Spleen (tissue), 11 donors: ENCODE results near the gene FGF14. TPM values are rescaled to one million over a fixed set of nuclear protein-coding genes. Genes with fewer than 3 reads are reported as not detected.
"Not testable (repeated sequence)": the region's sequence is repeated elsewhere in the genome, so short reads cannot be mapped to it uniquely, and the experiment has no call there.

Experiments used
- DNase-seq: peaks from one replicate; pipeline ENCODE4 v3.0.0-alpha.2; 2020
- H3K27ac ChIP-seq, 8 donors: fragments of 200-600 bp; sonication (generic) in 7 of 8; 1 replicate in 4 of 8; 2 replicates in 4 of 8; pipeline versions ENCODE4 v1.5.0 to v1.8.0; 2016 to 2021; ENCODE audit warnings: inconsistent platforms in 4 of 8, mild to moderate bottlenecking in 4 of 8, moderate library complexity in 1 of 8
- H3K27me3 ChIP-seq, 7 donors: fragments of 200-600 bp; sonication (generic) in 6 of 7; replicated peaks in 1 of 7; 1 replicate in 4 of 7; 2 replicates in 3 of 7; pipeline versions ENCODE4 v1.5.0 to v1.8.0; 2016 to 2021; ENCODE audit warnings: inconsistent platforms in 3 of 7, mild to moderate bottlenecking in 1 of 7
- H3K36me3 ChIP-seq, 6 donors: fragments of 200-600 bp; sonication (generic) in 5 of 6; 1 replicate in 4 of 6; 2 replicates in 2 of 6; pipeline versions ENCODE4 v1.5.0 to v1.8.0; 2016 to 2021; ENCODE audit warnings: inconsistent platforms in 2 of 6
- H3K4me1 ChIP-seq, 6 donors: fragments of 200-600 bp; sonication (generic) in 5 of 6; 1 replicate in 3 of 6; 2 replicates in 3 of 6; pipeline versions ENCODE4 v1.5.0 to v1.8.0; 2016 to 2021; ENCODE audit warnings: inconsistent platforms in 3 of 6
- H3K4me3 ChIP-seq, 8 donors: fragments of 200-600 bp; sonication (generic) in 7 of 8; 1 replicate in 4 of 8; 2 replicates in 4 of 8; pipeline versions ENCODE4 v1.5.0 to v1.8.0; 2016 to 2021; ENCODE audit warnings: inconsistent platforms in 4 of 8, mild to moderate bottlenecking in 4 of 8, moderate library complexity in 2 of 8
- H3K9me3 ChIP-seq, 8 donors: fragments of 200-600 bp; sonication (generic) in 7 of 8; 1 replicate in 4 of 8; 2 replicates in 4 of 8; pipeline versions ENCODE4 v1.5.0 to v1.8.0; 2016 to 2021; ENCODE audit warnings: inconsistent platforms in 4 of 8
- POLR2A ChIP-seq, 3 donors: fragments of 450-650 bp; IDR thresholded peaks; one replicate each; pipeline ENCODE4 v1.5.1; 2017; ENCODE audit warnings: antibody characterized with exemption in 3 of 3, mild to moderate bottlenecking in 1 of 3
- POLR2AphosphoS5 ChIP-seq, 3 donors: sonication (generic); formaldehyde crosslinking; IDR thresholded peaks; one replicate each; pipeline ENCODE4 v1.5.1; 2017; ENCODE audit warnings: antibody characterized with exemption in 3 of 3
- WGBS, 5 donors: extraction: QIAGEN DNeasy Blood & Tissue Kit in 3 of 5; methylation state at CpG; one replicate each; pipeline versions ENCODE4 v1.1.5 to v1.1.7; 2013 to 2018; 5-methylcytosine and 5-hydroxymethylcytosine counted together
- intact Hi-C: fragments of 100-400 bp; cut with DNase I; formaldehyde crosslinking; loops from one replicate; pipeline ENCODE4 v1.15.0; 2023; ENCODE audit warnings: low total_unique reads
- polyA plus RNA-seq, 3 donors: library from polyadenylated mRNA; stranded (reverse); fragments of 200-250 nt; gene quantifications; one replicate each; pipeline ENCODE4 v1.2.1, GENCODE V29; 2013
- total RNA-seq, 7 donors: library from RNA; depleted of rRNA in 3 of 7; stranded (reverse); fragments of >200 nt in 3 of 7; fragmentation: NEBNext Ultra II Directional in 4 of 7; extraction: Animal tissue kit (Norgen Biotek cat#: 25700) in 4 of 7; gene quantifications; one replicate each; pipeline versions ENCODE4 v1.1.0 to v1.2.1, GENCODE V29; 2016 to 2021
- TF ChIP-seq, protein P1 (sequence below), 11 experiments: fragments of 200-600 bp in 7 of 11; fragments of 450-650 bp in 4 of 11; sonication (generic) in 4 of 11; IDR thresholded peaks in 8 of 11; conservative IDR thresholded peaks in 3 of 11; 1 replicate in 7 of 11; 2 replicates in 4 of 11; pipeline versions ENCODE4 v1.4.0 to v1.8.0; 2016 to 2021; ENCODE audit warnings: antibody characterized with exemption in 11 of 11, inconsistent platforms in 4 of 11, mild to moderate bottlenecking in 1 of 11
- donor health status: healthy with polysubstance abuse.
- donor health status: DM: no; HTN: no; CAD: no; lungs with moderate emphysema.
- donor health status: DM: no; HTN: no; CAD: no.
- donor health status: Bipolar disorder and iron deficiency.
- donor health status: healthy.
- donor health status: DM: no; HTN: no; CAD: no.
- donor health status: DM: yes; HTN: yes; CAD: no.

Gene FGF14
- total and polyA plus RNA-seq, 10 donors, result 0.03 to 1.1 (median 0.05) TPM; not detected in 3

DNA sequence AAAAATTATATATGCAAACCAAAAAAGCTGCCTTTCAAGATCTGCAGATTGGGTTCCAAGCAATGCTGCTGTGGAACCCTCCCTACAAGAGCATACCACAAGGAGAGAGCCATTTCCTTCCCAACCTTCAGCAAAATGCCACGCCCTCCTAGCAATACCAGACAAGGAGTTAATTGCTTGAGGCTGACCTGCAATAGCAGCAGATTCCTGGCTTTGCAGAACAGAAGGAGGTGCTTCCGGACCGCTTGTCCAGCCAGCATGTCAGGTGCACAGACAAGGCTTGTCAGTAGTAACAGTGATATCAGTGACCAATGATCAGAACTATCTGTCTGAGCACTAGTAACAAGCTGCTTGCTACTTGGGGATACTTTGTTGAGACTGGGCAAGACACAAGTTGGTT, 301.6 kb downstream of the FGF14 start:
- no peak for TF ChIP-seq POLR2AphosphoS5 (IDR thresholded peaks at IDR 0.05)
- Histone ChIP-seq H3K4me1 (no peaks in the 10 kb centered on the region), H3K27ac (no peak overlapping the region), H3K4me3 (no peak overlapping the region), H3K27me3 (no peaks in the 10 kb centered on the region), H3K36me3 (no peaks in the 10 kb centered on the region), H3K9me3 (no peaks in the 10 kb centered on the region)
- WGBS, 5 donors, result 74 to 85% (median 83%) methylated on average over 3 of the region's 3 CpGs
- intact Hi-C loops, result no loop called here
- DNase-seq, result no peak

DNA sequence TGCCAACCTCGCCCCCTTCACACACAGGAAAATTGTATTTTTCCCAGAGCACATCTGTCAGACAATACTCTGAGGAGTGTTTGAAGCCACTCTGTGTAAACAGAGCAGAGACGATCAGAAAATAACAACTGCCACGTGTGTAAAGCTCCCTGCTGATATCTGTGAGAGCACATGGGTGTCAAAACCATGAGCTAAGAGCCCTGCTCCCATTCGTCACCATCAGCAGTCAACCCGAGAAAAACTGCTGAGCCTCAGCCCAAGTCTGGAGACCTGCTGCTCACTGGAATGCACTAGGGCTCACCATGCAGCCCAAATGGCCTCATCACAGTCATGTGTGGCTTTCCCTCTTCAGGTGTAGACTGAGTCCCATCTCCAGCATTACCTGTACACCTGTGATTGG, 304.1 kb downstream of the FGF14 start:
- H3K4me3 ChIP-seq, result no peak overlapping the region
- intact Hi-C loops, result no loop called here
- H3K36me3 ChIP-seq, result no peaks in the 10 kb centered on the region
- DNase-seq, result no peak
- H3K9me3 ChIP-seq, result no peaks in the 10 kb centered on the region
- no peaks in the 10 kb centered on the region for H3K4me1 ChIP-seq
- TF ChIP-seq POLR2AphosphoS5 (IDR thresholded peaks at IDR 0.05), result no peak
- TF ChIP-seq POLR2A (IDR thresholded peaks at IDR 0.05), result no peak
- TF ChIP-seq, protein P1, sequence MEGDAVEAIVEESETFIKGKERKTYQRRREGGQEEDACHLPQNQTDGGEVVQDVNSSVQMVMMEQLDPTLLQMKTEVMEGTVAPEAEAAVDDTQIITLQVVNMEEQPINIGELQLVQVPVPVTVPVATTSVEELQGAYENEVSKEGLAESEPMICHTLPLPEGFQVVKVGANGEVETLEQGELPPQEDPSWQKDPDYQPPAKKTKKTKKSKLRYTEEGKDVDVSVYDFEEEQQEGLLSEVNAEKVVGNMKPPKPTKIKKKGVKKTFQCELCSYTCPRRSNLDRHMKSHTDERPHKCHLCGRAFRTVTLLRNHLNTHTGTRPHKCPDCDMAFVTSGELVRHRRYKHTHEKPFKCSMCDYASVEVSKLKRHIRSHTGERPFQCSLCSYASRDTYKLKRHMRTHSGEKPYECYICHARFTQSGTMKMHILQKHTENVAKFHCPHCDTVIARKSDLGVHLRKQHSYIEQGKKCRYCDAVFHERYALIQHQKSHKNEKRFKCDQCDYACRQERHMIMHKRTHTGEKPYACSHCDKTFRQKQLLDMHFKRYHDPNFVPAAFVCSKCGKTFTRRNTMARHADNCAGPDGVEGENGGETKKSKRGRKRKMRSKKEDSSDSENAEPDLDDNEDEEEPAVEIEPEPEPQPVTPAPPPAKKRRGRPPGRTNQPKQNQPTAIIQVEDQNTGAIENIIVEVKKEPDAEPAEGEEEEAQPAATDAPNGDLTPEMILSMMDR (IDR thresholded peaks at IDR 0.05 in 8 of 11, conservative IDR thresholded peaks at IDR 0.05 in 3 of 11), result no peak
- H3K27ac ChIP-seq, result no peak overlapping the region
- 35 to 43% (median 38%) methylated on average over 5 of the region's 5 CpGs for WGBS, 5 donors
- no peaks in the 10 kb centered on the region for H3K27me3 ChIP-seq

DNA sequence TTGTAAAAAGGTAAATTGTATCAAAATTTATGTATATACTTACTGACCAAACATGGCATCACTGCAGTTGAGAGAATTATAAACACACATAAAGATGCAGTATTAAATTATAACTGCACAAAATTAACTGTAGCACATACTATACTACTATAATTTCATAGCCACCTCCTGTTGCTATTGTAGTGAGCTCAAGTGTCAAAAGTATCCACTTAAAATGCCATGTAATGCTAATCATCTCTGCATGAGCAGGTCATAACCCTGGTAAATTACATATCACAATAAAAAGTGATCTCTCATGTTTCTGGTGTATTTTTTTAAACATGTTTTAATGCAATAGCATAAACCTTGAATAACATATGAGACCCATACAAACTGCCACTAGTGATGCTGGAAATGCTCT, 308.6 kb downstream of the FGF14 start:
- H3K27ac ChIP-seq, intact Hi-C loops, DNase-seq: not testable (repeated sequence)

DNA sequence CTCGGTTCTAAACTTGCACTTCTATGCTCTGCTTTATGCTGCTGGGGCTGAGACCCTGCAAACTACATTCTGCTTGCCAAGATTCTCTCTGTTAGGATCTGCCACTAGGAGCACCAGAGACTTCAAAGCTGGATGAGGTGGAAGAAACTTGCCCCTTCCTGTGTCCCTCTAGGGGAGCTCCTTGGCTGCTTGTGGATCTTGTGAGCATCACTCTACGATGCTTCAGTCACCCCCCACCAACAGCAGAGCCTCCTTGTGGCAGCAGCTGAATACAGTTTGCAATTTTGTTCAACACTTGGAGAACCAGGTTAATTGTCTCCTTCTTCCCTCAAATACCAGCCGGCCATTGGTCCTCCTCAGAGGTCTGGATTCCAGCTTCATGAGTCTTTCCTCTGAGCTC, 310.6 kb downstream of the FGF14 start:
- no peak for DNase-seq
- no peaks in the 10 kb centered on the region for H3K27me3 ChIP-seq

More for the DNA sequence above, 308.6 kb downstream of the FGF14 start:
- H3K36me3 ChIP-seq, H3K4me1 ChIP-seq, H3K4me3 ChIP-seq, H3K9me3 ChIP-seq, H3K27me3 ChIP-seq: not testable (repeated sequence)

DNA sequence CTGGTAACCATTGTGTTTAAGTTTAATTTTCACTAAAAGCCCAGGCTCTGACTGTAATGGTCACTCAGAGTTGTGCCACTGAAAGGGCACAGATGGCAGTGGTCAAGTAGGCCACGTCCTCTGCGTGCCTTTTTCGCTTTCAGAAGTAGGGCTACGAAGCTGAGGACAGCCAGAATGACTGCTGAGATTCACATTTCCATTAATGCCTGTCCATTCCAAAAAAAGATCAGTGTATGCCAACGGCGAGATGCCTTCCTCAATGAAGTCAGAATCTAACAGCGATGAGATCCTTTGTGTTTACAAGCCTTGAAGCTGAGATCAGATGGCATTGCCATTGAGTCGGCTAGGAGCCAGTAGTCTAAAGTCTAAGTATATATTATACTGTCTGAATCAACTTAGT, 311.3 kb downstream of the FGF14 start:
- WGBS, 5 donors, result 85 to 91% (median 88%) methylated on average over 8 of the region's 8 CpGs
- DNase-seq, result no peak
- Histone ChIP-seq H3K4me3 (no peak overlapping the region), H3K27ac (no peak overlapping the region), H3K4me1 (no peaks in the 10 kb centered on the region), H3K36me3 (no peaks in the 10 kb centered on the region), H3K27me3 (no peaks in the 10 kb centered on the region), H3K9me3 (no peaks in the 10 kb centered on the region)
- intact Hi-C loops, result no loop called here
- TF ChIP-seq POLR2A (IDR thresholded peaks at IDR 0.05), result no peak
- TF ChIP-seq POLR2AphosphoS5 (IDR thresholded peaks at IDR 0.05), result no peak
- TF ChIP-seq, protein P1 (IDR thresholded peaks at IDR 0.05 in 8 of 11, conservative IDR thresholded peaks at IDR 0.05 in 3 of 11), result no peak

More for the DNA sequence above, 310.6 kb downstream of the FGF14 start:
- intact Hi-C loops, result no loop called here
- Histone ChIP-seq H3K36me3 (no peaks in the 10 kb centered on the region), H3K9me3 (no peaks in the 10 kb centered on the region), H3K4me3 (no peak overlapping the region), H3K27ac (no peak overlapping the region), H3K4me1 (no peaks in the 10 kb centered on the region)
- 41 to 50% (median 47%) methylated on average over 3 of the region's 3 CpGs for WGBS, 5 donors
- no peak for TF ChIP-seq POLR2AphosphoS5 (IDR thresholded peaks at IDR 0.05)
- no peak for TF ChIP-seq POLR2A (IDR thresholded peaks at IDR 0.05)
- TF ChIP-seq, protein P1 (IDR thresholded peaks at IDR 0.05 in 8 of 11, conservative IDR thresholded peaks at IDR 0.05 in 3 of 11), result no peak
